HL-60 (cell line): ENCODE measurements around the gene NPHS1.

Experiments used
- GABPA ChIP-seq: IDR thresholded peaks from 2 replicates; pipeline ENCODE4 v1.6.1; 2012; ENCODE audit warnings: low read depth
- POLR2AphosphoS5 ChIP-seq: IDR thresholded peaks from 2 replicates; pipeline ENCODE4 v1.6.1; 2012; ENCODE audit warnings: low read depth
- TF ChIP-seq, protein P1 (sequence below): IDR thresholded peaks from one replicate; pipeline ENCODE4 v1.5.1; 2011; ENCODE audit warnings: low read length, control low read depth, inconsistent platforms; ENCODE audit not compliant: insufficient read depth
- TF ChIP-seq, protein P2 (sequence below): IDR thresholded peaks from 2 replicates; pipeline ENCODE4 v1.6.1; 2012; ENCODE audit warnings: low read depth; ENCODE audit not compliant: insufficient replicate concordance

DNA sequence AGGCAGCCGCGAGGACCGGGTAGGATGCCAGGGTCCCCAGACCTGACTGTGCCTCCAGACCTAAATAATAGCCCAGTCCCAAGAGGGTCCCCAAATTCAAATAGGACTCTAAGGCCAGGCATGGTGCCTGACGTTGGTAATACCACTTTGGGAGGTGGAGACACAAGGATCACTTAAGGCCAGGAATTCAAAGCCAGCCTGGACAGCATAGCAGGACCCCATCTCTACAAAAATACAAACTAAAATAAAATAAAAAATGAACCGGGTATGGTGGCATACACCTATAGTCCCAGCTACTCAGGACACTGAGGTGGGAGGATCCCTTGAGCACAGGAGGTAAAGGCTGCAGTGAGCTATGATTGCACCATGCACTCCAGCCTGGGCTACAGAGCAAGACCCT, 10.7 kb upstream of the NPHS1 start:
- TF ChIP-seq, protein P1, sequence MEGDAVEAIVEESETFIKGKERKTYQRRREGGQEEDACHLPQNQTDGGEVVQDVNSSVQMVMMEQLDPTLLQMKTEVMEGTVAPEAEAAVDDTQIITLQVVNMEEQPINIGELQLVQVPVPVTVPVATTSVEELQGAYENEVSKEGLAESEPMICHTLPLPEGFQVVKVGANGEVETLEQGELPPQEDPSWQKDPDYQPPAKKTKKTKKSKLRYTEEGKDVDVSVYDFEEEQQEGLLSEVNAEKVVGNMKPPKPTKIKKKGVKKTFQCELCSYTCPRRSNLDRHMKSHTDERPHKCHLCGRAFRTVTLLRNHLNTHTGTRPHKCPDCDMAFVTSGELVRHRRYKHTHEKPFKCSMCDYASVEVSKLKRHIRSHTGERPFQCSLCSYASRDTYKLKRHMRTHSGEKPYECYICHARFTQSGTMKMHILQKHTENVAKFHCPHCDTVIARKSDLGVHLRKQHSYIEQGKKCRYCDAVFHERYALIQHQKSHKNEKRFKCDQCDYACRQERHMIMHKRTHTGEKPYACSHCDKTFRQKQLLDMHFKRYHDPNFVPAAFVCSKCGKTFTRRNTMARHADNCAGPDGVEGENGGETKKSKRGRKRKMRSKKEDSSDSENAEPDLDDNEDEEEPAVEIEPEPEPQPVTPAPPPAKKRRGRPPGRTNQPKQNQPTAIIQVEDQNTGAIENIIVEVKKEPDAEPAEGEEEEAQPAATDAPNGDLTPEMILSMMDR, result no peak
- TF ChIP-seq, protein P2, sequence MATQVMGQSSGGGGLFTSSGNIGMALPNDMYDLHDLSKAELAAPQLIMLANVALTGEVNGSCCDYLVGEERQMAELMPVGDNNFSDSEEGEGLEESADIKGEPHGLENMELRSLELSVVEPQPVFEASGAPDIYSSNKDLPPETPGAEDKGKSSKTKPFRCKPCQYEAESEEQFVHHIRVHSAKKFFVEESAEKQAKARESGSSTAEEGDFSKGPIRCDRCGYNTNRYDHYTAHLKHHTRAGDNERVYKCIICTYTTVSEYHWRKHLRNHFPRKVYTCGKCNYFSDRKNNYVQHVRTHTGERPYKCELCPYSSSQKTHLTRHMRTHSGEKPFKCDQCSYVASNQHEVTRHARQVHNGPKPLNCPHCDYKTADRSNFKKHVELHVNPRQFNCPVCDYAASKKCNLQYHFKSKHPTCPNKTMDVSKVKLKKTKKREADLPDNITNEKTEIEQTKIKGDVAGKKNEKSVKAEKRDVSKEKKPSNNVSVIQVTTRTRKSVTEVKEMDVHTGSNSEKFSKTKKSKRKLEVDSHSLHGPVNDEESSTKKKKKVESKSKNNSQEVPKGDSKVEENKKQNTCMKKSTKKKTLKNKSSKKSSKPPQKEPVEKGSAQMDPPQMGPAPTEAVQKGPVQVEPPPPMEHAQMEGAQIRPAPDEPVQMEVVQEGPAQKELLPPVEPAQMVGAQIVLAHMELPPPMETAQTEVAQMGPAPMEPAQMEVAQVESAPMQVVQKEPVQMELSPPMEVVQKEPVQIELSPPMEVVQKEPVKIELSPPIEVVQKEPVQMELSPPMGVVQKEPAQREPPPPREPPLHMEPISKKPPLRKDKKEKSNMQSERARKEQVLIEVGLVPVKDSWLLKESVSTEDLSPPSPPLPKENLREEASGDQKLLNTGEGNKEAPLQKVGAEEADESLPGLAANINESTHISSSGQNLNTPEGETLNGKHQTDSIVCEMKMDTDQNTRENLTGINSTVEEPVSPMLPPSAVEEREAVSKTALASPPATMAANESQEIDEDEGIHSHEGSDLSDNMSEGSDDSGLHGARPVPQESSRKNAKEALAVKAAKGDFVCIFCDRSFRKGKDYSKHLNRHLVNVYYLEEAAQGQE, result no peak
- TF ChIP-seq POLR2AphosphoS5 (no peak), GABPA (no peak)
